ENCODE measurements around the gene CAVIN1.

- TF ChIP-seq REST (IDR thresholded peaks at IDR 0.05; ENCODE audit: insufficient read depth in 1 of 2, low read depth in 2 of 2, low read length in 2 of 2) (no peak), POLR2AphosphoS5 (IDR thresholded peaks at IDR 0.05; ENCODE audit: low read depth, low read length) (no peak), SIN3A (IDR thresholded peaks at IDR 0.05; ENCODE audit: borderline replicate concordance, insufficient read depth, low read length) (no peak), TAF1 (IDR thresholded peaks at IDR 0.05; ENCODE audit: borderline replicate concordance, insufficient read depth, low read length) (no peak), FOXP2 (optimal IDR thresholded peaks at IDR 0.05; ENCODE audit: borderline replicate concordance, extremely low read depth, extremely low read length, insufficient read depth) (no peak)
Measured at GRCh38 chr17:42389135-42389417, 34.0 kb downstream of the CAVIN1 start.
